ENCODE measurements around the gene CCDC15. TPM values are rescaled to one million over a fixed set of nuclear protein-coding genes. Genes with fewer than 3 reads are reported as not detected.

Gene CCDC15
- total and polyA plus RNA-seq, 2 of the 13 experiments (the other 11 are each of a cell fraction or from before 2014, with no cell fraction given): 2.2 to 4.6 TPM

GRCh38 chr11:124934862-124935547 is 19.0 kb upstream of the CCDC15 start (continued):
- no peak for TF ChIP-seq MLXIP (CRISPR knock-in tag; IDR thresholded peaks at IDR 0.05; ENCODE audit: borderline replicate concordance)
- no peak for TF ChIP-seq ZSCAN12 (CRISPR knock-in tag; IDR thresholded peaks at IDR 0.05)
- peak; percentile 57; the same call in 1 of the 2 replicates for TF ChIP-seq ERF (CRISPR knock-in tag; IDR thresholded peaks at IDR 0.05)
- no peak for TF ChIP-seq ZNF256 (CRISPR knock-in tag; conservative IDR thresholded peaks at IDR 0.05)
- no peak for TF ChIP-seq ZNF143 (CRISPR knock-in tag; IDR thresholded peaks at IDR 0.05)
- TF ChIP-seq KIAA2018 (CRISPR knock-in tag; IDR thresholded peaks at IDR 0.05; ENCODE audit: borderline replicate concordance): no peak
- peak; percentile 61; the same call in 1 of the 2 replicates for TF ChIP-seq ZNF501 (CRISPR knock-in tag; IDR thresholded peaks at IDR 0.05)
- TF ChIP-seq MBD4 (IDR thresholded peaks at IDR 0.05; ENCODE audit: borderline replicate concordance, low read length): no peak
- no peak for TF ChIP-seq ZMAT3 (CRISPR knock-in tag; conservative IDR thresholded peaks at IDR 0.05)
- TF ChIP-seq TEF (CRISPR knock-in tag; IDR thresholded peaks at IDR 0.05): no peak
- TF ChIP-seq ZNF12 (CRISPR knock-in tag; IDR thresholded peaks at IDR 0.05): no peak
- TF ChIP-seq GATAD1 (CRISPR knock-in tag; IDR thresholded peaks at IDR 0.05): no peak
- TF ChIP-seq ZKSCAN5 (CRISPR knock-in tag; IDR thresholded peaks at IDR 0.05): peak; percentile 77; the same call in 1 of the 2 replicates
- TF ChIP-seq ZNF768 (CRISPR knock-in tag; IDR thresholded peaks at IDR 0.05): no peak
- no peak for TF ChIP-seq ZNF232 (CRISPR knock-in tag; IDR thresholded peaks at IDR 0.05; ENCODE audit: borderline replicate concordance)
- no peak for TF ChIP-seq SRSF1 (optimal IDR thresholded peaks at IDR 0.05; ENCODE audit: low read depth, low read length)
- no peak for TF ChIP-seq ZNF746 (CRISPR knock-in tag; IDR thresholded peaks at IDR 0.05)
- TF ChIP-seq ZNF562 (CRISPR knock-in tag; IDR thresholded peaks at IDR 0.05; ENCODE audit: borderline replicate concordance): no peak
- TF ChIP-seq SMARCC2 (IDR thresholded peaks at IDR 0.05): no peak
- TF ChIP-seq SCMH1 (CRISPR knock-in tag; IDR thresholded peaks at IDR 0.05; ENCODE audit: borderline replicate concordance): no peak

Measured in HepG2 (cell line).